Epithelial cell of proximal tubule (primary cell): Measurements from ENCODE around the gene CDC42BPA. TPM values are rescaled to one million over a fixed set of nuclear protein-coding genes. Genes with fewer than 3 reads are reported as not detected.
"Not testable (repeated sequence)": the region's sequence is repeated elsewhere in the genome, so short reads cannot be mapped to it uniquely, and the experiment has no call there.

Source experiments
- DNase-seq: peaks from one replicate; pipeline ENCODE4 v3.0.0-alpha.2; 2011; ENCODE audit warnings: low read depth
- H3K4me3 ChIP-seq: 2 replicates; pipeline ENCODE4 v1.5.1; 2011; ENCODE audit warnings: low read depth, mild to moderate bottlenecking, low read length
- total RNA-seq: library from RNA; depleted of rRNA; stranded (reverse); fragments of >200 nt; gene quantifications from 2 replicates; pipeline ENCODE4 v1.2.3, GENCODE V29; 2015
- TF ChIP-seq, protein P1 (sequence below): conservative IDR thresholded peaks from 2 replicates; pipeline ENCODE4 v1.5.1; 2012; ENCODE audit warnings: low read depth, mild to moderate bottlenecking, low read length

Gene CDC42BPA
- total RNA-seq, 1 donor from 2014 or later, result 15.6 TPM

DNA sequence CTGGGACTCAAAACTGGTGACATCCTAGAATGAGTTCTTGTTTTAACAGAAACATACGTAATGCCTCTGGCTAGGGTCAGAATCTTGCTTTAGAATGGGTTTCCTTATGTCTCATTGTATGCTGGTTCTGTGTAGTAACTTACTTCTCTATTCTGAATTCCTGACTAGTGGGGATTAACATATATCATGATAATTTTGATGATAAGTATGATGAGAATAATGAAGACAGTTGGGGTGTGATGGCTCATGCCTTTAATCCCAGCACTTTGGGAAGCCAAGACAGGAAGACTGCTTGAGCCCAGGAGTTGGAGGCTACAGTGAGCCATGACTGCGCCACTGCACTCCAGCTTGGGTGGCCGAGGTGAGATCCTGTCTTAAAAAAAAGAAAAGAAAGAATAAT lies 31.7 kb upstream of the CDC42BPA start:
- no peak overlapping the region for H3K4me3 ChIP-seq
- DNase-seq, result no peak
- TF ChIP-seq, protein P1, sequence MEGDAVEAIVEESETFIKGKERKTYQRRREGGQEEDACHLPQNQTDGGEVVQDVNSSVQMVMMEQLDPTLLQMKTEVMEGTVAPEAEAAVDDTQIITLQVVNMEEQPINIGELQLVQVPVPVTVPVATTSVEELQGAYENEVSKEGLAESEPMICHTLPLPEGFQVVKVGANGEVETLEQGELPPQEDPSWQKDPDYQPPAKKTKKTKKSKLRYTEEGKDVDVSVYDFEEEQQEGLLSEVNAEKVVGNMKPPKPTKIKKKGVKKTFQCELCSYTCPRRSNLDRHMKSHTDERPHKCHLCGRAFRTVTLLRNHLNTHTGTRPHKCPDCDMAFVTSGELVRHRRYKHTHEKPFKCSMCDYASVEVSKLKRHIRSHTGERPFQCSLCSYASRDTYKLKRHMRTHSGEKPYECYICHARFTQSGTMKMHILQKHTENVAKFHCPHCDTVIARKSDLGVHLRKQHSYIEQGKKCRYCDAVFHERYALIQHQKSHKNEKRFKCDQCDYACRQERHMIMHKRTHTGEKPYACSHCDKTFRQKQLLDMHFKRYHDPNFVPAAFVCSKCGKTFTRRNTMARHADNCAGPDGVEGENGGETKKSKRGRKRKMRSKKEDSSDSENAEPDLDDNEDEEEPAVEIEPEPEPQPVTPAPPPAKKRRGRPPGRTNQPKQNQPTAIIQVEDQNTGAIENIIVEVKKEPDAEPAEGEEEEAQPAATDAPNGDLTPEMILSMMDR, result no peak

DNA sequence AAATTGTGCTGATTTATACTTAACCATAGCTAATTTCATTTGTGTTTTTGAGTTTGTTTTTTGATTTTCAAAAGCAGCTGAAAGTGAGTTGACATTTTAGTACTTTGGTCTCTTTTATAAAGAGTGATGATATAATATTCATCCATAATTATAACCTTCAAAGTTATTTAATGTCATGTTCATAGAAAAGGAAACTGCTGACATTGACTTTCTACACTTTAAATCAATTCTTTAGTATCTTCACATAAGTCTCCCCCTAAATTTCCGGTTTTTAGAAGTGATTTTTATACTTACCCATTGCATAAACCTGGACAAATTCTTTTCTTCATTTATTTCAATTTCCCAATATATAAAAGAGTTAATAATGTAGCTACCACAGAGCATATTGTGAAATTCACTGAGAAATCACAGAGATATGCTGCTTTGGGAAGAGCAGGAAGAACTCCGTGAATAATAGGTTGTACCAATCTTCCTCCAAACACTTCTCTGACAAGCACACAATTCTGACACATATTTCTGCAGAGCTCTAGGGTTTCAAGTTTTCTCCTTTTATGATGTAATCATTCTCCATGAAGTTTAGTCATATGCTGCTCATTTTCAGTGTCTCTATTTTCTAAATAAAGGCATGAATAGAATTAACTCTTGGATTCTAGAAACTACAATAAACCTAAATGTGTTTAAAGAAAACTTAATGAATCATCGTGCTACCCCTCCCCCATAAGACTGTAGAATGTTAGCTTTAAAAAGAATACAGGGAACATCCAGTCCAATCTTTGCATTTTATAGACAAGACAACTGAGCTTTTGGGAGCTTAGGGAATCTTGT lies 25.6 kb upstream of the CDC42BPA start:
- no peak for DNase-seq

DNA sequence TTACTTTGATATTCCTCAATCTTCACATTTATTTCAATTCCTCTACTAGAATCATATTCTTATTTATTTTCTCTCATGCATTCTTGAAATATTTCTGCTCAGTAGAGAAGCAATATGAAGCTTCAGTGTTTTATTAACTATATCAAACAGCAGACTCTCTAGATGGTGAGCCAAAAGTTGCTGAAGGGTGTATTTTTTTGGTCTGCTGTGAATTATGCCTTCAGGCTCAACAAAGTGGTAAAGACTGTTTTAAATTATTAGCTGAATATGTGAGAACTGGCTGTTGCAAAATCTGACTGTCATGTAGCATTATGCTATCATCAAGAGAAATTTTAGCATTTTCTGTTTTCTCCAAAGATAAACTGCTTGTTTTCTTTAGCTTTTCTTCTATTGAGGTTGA lies 24.9 kb upstream of the CDC42BPA start:
- TF ChIP-seq, protein P1, result no peak
- no peak overlapping the region for H3K4me3 ChIP-seq
- no peak for DNase-seq

More for the DNA sequence above, 25.6 kb upstream of the CDC42BPA start:
- no peak overlapping the region for H3K4me3 ChIP-seq
- TF ChIP-seq, protein P1, result no peak

DNA sequence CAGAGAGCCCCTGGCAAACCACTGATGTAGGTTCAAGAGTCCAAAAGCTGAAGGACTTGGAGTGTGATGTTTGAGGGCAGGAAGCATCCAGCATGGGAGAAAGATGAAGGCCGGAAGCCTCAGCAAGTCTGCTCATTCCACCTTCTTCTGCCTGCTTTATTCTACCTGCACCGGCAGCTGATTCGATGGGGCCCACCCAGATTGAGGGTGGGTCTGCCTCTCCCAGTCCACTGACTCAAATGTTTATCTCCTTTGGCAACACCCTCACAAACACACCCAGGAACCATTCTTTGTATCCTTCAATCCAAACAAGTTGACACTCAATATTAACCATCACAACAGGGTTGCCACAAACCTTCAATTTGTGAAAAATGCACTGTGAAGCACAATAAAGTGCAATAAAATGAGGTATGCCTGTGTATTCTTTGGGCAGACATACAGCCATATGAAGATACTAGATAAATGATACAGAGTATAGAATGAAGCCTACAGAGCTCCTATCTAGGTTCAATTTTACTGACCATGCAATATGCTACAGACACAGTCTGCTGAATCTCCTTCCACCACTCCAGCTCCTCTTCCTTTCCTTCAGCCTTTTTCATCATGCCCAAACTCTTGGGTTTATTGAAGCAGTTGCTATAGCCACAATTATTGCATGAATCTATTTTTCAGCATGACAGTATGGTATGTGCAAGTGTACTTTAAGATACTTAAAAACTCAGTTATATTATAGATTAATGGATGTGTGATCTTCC lies 24.0 kb upstream of the CDC42BPA start:
- no peak for DNase-seq
- H3K4me3 ChIP-seq, result no peak overlapping the region
- TF ChIP-seq, protein P1, result no peak

DNA sequence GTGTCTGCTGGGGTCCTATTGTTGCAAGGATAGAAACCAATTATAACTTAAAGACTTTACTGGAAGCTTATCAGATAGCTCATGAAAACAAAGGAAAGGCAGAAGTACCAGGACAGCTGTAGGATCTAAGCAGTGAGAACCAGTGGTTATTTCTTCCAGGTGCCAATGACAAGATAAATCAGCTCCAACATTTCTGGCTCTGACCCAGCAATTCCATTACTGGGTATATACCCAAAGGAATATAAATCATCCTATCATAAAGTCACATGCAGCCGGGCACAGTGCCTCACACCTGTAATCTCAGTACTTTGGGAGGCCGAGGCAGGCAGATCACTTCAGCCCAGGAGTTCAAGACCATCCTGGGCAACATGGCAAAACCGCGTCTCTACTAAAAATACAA lies 17.8 kb upstream of the CDC42BPA start:
- not testable (repeated sequence) for H3K4me3 ChIP-seq, DNase-seq

DNA sequence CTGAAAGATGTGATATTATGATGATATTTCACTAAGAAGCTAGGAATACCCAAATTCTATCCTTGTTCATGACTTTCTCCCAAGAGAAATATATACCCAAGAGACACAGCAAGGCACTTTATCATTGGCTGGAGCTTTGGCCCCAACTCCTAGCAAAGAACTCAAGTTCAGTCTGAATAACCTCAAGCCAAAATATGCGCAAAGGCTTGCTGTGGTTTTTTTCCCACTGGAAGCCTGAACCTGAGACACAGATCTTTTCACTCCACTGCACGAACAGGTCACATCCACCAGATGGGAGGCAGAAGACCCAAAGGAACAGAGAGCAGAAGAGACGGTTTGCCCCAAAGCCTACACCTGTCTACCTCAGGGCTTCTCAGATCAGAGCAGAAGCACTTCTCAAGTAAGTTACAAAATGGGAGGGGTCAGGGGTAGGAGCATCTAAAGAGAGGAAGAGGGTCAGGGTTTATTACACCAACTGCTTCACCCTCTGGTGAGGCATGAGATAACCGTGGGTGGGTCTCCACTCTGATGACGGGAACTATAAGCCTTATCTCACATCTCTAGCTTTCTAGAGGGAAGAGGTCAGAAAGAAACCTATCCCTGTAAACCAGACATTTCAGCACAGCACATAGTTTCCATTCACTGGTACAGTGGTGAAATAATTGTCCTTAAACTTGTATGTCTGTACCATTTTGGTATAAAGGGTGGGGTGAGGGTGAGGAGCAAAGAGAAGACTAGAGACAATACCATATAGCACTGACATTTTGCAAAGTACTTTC lies 17.1 kb upstream of the CDC42BPA start:
- no peak overlapping the region for H3K4me3 ChIP-seq
- no peak for DNase-seq
- TF ChIP-seq, protein P1, result no peak

DNA sequence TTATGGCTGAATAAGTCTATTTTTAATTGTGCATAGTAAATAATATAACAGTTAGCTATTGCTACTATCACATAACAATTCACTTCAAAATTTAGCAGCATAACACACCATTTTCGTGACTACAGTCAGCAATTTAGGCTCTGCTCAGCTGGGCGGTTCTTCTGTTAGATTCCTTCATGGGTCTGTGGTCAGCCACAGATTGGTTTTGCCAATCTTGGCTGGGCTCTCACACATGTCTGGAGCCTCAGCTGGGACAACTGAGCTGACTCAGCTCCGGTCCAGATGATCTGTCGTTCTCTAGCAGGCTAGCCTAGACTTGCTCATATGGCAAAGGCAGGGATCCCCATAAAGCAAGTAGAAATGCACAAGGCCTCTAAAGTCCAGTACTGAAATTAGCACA lies 15.1 kb upstream of the CDC42BPA start:
- DNase-seq, result no peak
- TF ChIP-seq, protein P1, result no peak
- no peak overlapping the region for H3K4me3 ChIP-seq
